SK-N-SH (cell line): ENCODE measurements around the gene PSG3. TPM values are rescaled to one million over a fixed set of nuclear protein-coding genes. Genes with fewer than 3 reads are reported as not detected.
"Not testable (repeated sequence)": the region's sequence is repeated elsewhere in the genome, so short reads cannot be mapped to it uniquely, and the experiment has no call there.

Experiments used
- CTCF ChIA-PET: fragments of 300-600, 350-600 bp; formaldehyde crosslinking; extraction: SDS; loops from one replicate; lab custom pipeline; 2021; lab: Yijun Ruan, JAX
- POLR2A ChIA-PET: fragments of 350-600 bp; sonication (Branson Sonifier 250); formaldehyde crosslinking; extraction: SDS; loops from one replicate; lab custom pipeline; 2020; ENCODE audit warnings: antibody characterized with exemption, inconsistent platforms; lab: Yijun Ruan, JAX
- DNase-seq: peaks from one replicate; pipeline ENCODE4 v3.0.0; 2012
- H2AFZ ChIP-seq: fragments of 200-600 bp; sonication (generic); 2 replicates; pipeline ENCODE4 v1.8.1; 2016; ENCODE audit warnings: antibody characterized with exemption, mild to moderate bottlenecking, low read depth
- H3F3A ChIP-seq: fragments of 200-600 bp; sonication (generic); replicated peaks from 2 replicates; pipeline ENCODE3; 2016; ENCODE audit warnings: antibody characterized with exemption, mild to moderate bottlenecking; ENCODE audit not compliant: insufficient read depth
- H3K27ac ChIP-seq, 2 experiments: fragments of 200-500 bp in 1 of 2; fragments of 200-600 bp in 1 of 2; sonication (Bioruptor generic) in 1 of 2; sonication (generic), shearing (Covaris generic) in 1 of 2; 2 replicates each; pipeline versions ENCODE4 v1.5.1 to v1.6.1; 2014 to 2016; ENCODE audit warnings: low read depth in 2 of 2, inconsistent platforms in 1 of 2, low read length in 1 of 2, mild to moderate bottlenecking in 1 of 2, mixed read lengths in 1 of 2
- H3K27me3 ChIP-seq: fragments of 200-600 bp; sonication (generic), shearing (Covaris generic); 2 replicates; pipeline ENCODE4 v1.6.1; 2016; ENCODE audit warnings: mixed run types; ENCODE audit not compliant: insufficient read depth
- H3K36me3 ChIP-seq, 2 experiments: fragments of 200-500 bp in 1 of 2; fragments of 200-600 bp in 1 of 2; sonication (Bioruptor generic) in 1 of 2; sonication (generic) in 1 of 2; replicated peaks in 1 of 2; 2 replicates each; pipeline versions ENCODE3 to v1.5.1; 2014 to 2016; ENCODE audit warnings: low read length in 1 of 2, mild to moderate bottlenecking in 1 of 2; ENCODE audit not compliant: insufficient read depth in 2 of 2, control insufficient read depth in 1 of 2
- H3K4me1 ChIP-seq, 2 experiments: fragments of 200-500 bp in 1 of 2; fragments of 200-600 bp in 1 of 2; sonication (Bioruptor generic) in 1 of 2; sonication (generic), shearing (Covaris generic) in 1 of 2; 2 replicates each; pipeline versions ENCODE4 v1.5.1 to v1.6.1; 2014 to 2016; ENCODE audit warnings: low read depth in 1 of 2, low read length in 1 of 2, mixed run types in 1 of 2; ENCODE audit not compliant: insufficient read depth in 2 of 2, control insufficient read depth in 1 of 2
- H3K4me2 ChIP-seq: fragments of 200-600 bp; sonication (generic), shearing (Covaris generic); 2 replicates; pipeline ENCODE4 v1.6.1; 2017; ENCODE audit warnings: mixed run types
- H3K4me3 ChIP-seq, 2 experiments: fragments of 200-500 bp in 1 of 2; fragments of 200-600 bp in 1 of 2; sonication (Bioruptor generic) in 1 of 2; sonication (generic), shearing (Covaris generic) in 1 of 2; 2 replicates each; pipeline versions ENCODE4 v1.5.1 to v1.8.1; 2014 to 2016; ENCODE audit warnings: low read depth in 2 of 2, inconsistent platforms in 1 of 2, low read length in 1 of 2, mild to moderate bottlenecking in 1 of 2, mixed read lengths in 1 of 2, moderate library complexity in 1 of 2
- H3K79me2 ChIP-seq: fragments of 200-600 bp; sonication (generic); 2 replicates; pipeline ENCODE4 v1.8.1; 2017; ENCODE audit warnings: mild to moderate bottlenecking; ENCODE audit not compliant: insufficient read depth
- H3K9ac ChIP-seq: fragments of 200-600 bp; sonication (generic); 2 replicates; pipeline ENCODE4 v1.6.1; 2017; ENCODE audit warnings: mixed run types
- H3K9me2 ChIP-seq: fragments of 200-600 bp; sonication (generic); 2 replicates; pipeline ENCODE4 v1.6.1; 2017; ENCODE audit warnings: mixed run types
- H3K9me3 ChIP-seq: fragments of 200-600 bp; sonication (generic); 2 replicates; pipeline ENCODE4 v1.6.1; 2017; ENCODE audit warnings: mixed run types, mild to moderate bottlenecking, moderate library complexity
- H4K20me1 ChIP-seq: fragments of 200-600 bp; sonication (generic); 2 replicates; pipeline ENCODE4 v1.6.1; 2017; ENCODE audit warnings: mild to moderate bottlenecking, mixed run types; ENCODE audit not compliant: insufficient read depth
- CTCF ChIP-seq: fragments of 200-600 bp; sonication (generic); IDR thresholded peaks from 2 replicates; pipeline ENCODE4 v1.6.1; 2017; ENCODE audit warnings: antibody characterized with exemption, mild to moderate bottlenecking, moderate library complexity
- SMC3 ChIP-seq: IDR thresholded peaks from 2 replicates; pipeline ENCODE4 v1.6.1; 2012; ENCODE audit warnings: low read depth, low read length, improper control_type of control experiment
- WGBS: methylation state at CpG from one replicate; pipeline ENCODE4 v1.1.6; 2017; ENCODE audit warnings: low lambda C conversion rate; 5-methylcytosine and 5-hydroxymethylcytosine counted together
- polyA plus RNA-seq, 3 experiments: library from polyadenylated mRNA; depleted of rRNA; stranded (reverse); fragments of >200 nt; gene quantifications; 2 replicates each; pipeline ENCODE4 v1.2.3, GENCODE V29; 2012
- TF ChIP-seq, protein P1 (sequence below): IDR thresholded peaks from 2 replicates; pipeline ENCODE4 v1.4.0; 2012; ENCODE audit warnings: low read depth, borderline replicate concordance

The PSG3 gene
- polyA plus RNA-seq, 1 of the 3 experiments (the other 2 are of a cell fraction): 0.07 TPM

DNA sequence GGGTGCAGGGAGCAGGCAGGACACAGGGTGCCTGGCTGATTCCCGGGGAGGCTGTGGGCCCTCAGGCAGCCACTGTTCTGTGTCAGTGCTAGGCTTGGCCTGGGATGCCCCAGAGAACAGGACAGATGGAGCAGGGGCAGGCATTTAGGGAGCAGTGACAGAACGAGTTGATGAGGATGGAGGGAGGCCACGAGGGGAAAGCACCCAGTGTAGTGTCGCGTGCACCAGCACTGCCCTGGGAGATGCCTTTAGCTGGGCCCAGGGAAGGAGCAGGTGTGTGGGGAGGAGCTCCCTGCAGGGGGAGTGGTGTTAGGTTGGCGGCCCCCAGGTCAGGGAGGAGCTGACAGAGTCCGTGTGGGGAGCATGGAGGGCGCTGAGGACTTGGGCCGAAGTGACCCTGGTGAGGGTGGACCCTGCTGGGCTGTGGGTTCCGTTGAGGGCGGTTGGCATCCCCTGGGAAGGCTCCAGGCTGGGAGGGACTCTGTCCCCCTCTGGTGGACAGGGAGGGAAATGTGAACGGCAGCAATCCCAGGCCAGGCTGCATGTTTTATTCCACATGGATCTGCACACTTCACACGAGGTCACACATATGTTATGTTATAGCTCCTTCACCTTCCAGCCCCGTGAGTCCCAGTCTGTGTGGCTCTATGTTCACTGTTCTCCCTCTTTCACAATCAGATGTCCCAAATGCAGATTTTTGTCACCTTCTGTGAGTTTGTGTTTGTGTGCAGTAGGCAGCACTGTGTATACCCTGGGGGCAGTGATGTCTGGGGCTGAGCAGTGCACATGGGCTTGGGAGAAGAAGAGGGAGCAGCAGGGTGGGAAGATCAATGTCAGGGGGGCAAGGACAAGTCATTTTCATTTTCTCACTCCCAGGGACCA lies 1.7 kb upstream of the PSG3 start:
- H3K9me2 ChIP-seq, H3K9ac ChIP-seq, H3F3A ChIP-seq, H3K36me3 ChIP-seq, POLR2A ChIA-PET, H3K4me1 ChIP-seq, CTCF ChIA-PET, H3K9me3 ChIP-seq, H3K4me3 ChIP-seq, H3K27ac ChIP-seq: not testable (repeated sequence)
- 13% methylated on average over 8 of the region's 14 CpGs for WGBS
- TF ChIP-seq SMC3 (peak; percentile 18; the same call in 1 of the 2 replicates), CTCF (peak; percentile 54)
- TF ChIP-seq, all 33 proteins: peak for 2; not testable (repeated sequence) for 31
- H4K20me1 ChIP-seq, H3K79me2 ChIP-seq, DNase-seq, H3K27me3 ChIP-seq, H2AFZ ChIP-seq, H3K4me2 ChIP-seq: not testable (repeated sequence)

- H3K9me2 ChIP-seq, H3K36me3 ChIP-seq: not testable (repeated sequence)
- TF ChIP-seq, protein P1, sequence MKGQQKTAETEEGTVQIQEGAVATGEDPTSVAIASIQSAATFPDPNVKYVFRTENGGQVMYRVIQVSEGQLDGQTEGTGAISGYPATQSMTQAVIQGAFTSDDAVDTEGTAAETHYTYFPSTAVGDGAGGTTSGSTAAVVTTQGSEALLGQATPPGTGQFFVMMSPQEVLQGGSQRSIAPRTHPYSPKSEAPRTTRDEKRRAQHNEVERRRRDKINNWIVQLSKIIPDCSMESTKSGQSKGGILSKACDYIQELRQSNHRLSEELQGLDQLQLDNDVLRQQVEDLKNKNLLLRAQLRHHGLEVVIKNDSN: peak; percentile 59; the same call in 1 of the 2 replicates
- TF ChIP-seq, all 33 proteins: peak for 1; not testable (repeated sequence) for 32
- WGBS: 20% methylated on average over 2 of the region's 2 CpGs
- H3K4me1 ChIP-seq, CTCF ChIA-PET, H3K27me3 ChIP-seq, H2AFZ ChIP-seq, H3K9ac ChIP-seq, H3K9me3 ChIP-seq, H3K4me2 ChIP-seq, H3F3A ChIP-seq, H4K20me1 ChIP-seq, DNase-seq, H3K4me3 ChIP-seq, H3K79me2 ChIP-seq, POLR2A ChIA-PET, H3K27ac ChIP-seq: not testable (repeated sequence)
Measured at GRCh38 chr19:42737581-42738011, 2.7 kb downstream of the PSG3 start.

- H3K79me2 ChIP-seq, H3K4me2 ChIP-seq, H3K9me2 ChIP-seq, H3K27ac ChIP-seq, CTCF ChIA-PET, H3K9me3 ChIP-seq, DNase-seq, H3F3A ChIP-seq, H3K9ac ChIP-seq, H3K4me3 ChIP-seq, POLR2A ChIA-PET, H3K4me1 ChIP-seq, H3K36me3 ChIP-seq, H2AFZ ChIP-seq, H4K20me1 ChIP-seq: not testable (repeated sequence)
- peaks cover 16% of the 10 kb centered on the region; the same call in 1 of the 2 replicates for H3K27me3 ChIP-seq
- 2% methylated on average over 5 of the region's 5 CpGs for WGBS
Measured at GRCh38 chr19:42728341-42728740, 11.9 kb downstream of the PSG3 start.

GRCh38 chr19:42714000-42714399 lies 26.3 kb downstream of the PSG3 start:
- H3K36me3 ChIP-seq, H3K9me2 ChIP-seq, H3K4me1 ChIP-seq, H4K20me1 ChIP-seq, CTCF ChIA-PET, H3K4me2 ChIP-seq, DNase-seq, H3K27ac ChIP-seq, H3F3A ChIP-seq, H3K9ac ChIP-seq, H3K79me2 ChIP-seq, POLR2A ChIA-PET, H2AFZ ChIP-seq, H3K9me3 ChIP-seq, H3K4me3 ChIP-seq: not testable (repeated sequence)
- H3K27me3 ChIP-seq: peaks cover 15% of the 10 kb centered on the region; the same call in 1 of the 2 replicates
- WGBS: 3% methylated on average over 1 of the region's 1 CpG

DNA sequence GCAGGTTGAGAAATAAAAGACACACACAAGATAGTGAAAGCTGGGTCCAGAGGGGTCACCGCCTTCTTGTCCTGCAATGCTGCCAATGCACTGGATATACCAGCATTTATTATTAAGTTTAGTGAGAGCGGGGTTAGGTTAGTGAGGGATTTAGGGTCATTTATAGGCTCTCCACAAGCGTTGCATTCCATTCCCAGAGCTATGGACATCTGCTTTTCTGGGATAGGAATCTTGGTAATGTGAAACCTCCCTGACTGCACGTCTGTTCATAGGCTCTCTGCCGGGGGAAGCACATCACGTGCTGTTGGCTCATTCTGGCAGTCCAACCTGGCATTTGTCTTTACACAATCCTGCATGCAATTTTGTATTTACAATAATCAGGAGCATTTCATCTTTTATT lies 27.5 kb downstream of the PSG3 start:
- H3K79me2 ChIP-seq, H4K20me1 ChIP-seq, CTCF ChIA-PET, H2AFZ ChIP-seq, H3K27ac ChIP-seq, POLR2A ChIA-PET, H3K4me1 ChIP-seq, H3K36me3 ChIP-seq, H3K4me3 ChIP-seq, H3K9me2 ChIP-seq, H3K4me2 ChIP-seq, H3K9me3 ChIP-seq, DNase-seq, H3F3A ChIP-seq, H3K9ac ChIP-seq: not testable (repeated sequence)
- WGBS: 17% methylated on average over 6 of the region's 6 CpGs
- peaks cover 15% of the 10 kb centered on the region; the same call in 1 of the 2 replicates for H3K27me3 ChIP-seq
